ENCODE data around the gene C5orf46.
"Not testable (repeated sequence)": the region's sequence is repeated elsewhere in the genome, so short reads cannot be mapped to it uniquely, and the experiment has no call there.

- TF ChIP-seq CTCF (conservative IDR thresholded peaks at IDR 0.05; ENCODE audit: low read length); EZH2phosphoT487 (IDR thresholded peaks at IDR 0.05; ENCODE audit: borderline replicate concordance, low read depth, low read length): not testable (repeated sequence)
These were observed 34.3 kb downstream of the C5orf46 start for GRCh38 chr5:147871980-147872549.
